Measurements from ENCODE around the gene ACSF3. TPM values are rescaled to one million over a fixed set of nuclear protein-coding genes. Genes with fewer than 3 reads are reported as not detected.

ACSF3 gene
- total RNA-seq, 1 donor from 2014 or later: 35.7 TPM

GRCh38 chr16:89130448-89130847, 36.8 kb downstream of the ACSF3 start:
- peaks cover 32% of the 10 kb centered on the region for H3K9me3 Mint-ChIP-seq

GRCh38 chr16:89131783-89132182, 38.1 kb downstream of the ACSF3 start:
- Mint-ChIP-seq H3K27me3 (ENCODE audit: low read depth) (no peaks in the 10 kb centered on the region), H3K4me3 (no peak overlapping the region), H3K9me3 (peaks cover 25% of the 10 kb centered on the region), H3K4me1 (no peaks in the 10 kb centered on the region), H3K27ac (no peak overlapping the region), H3K36me3 (peaks cover 43% of the 10 kb centered on the region)
- no peak for TF ChIP-seq CTCF (IDR thresholded peaks at IDR 0.05; ENCODE audit: unreplicated experiment)
- DNase-seq (ENCODE audit: low spot score in 2 of 2, unreplicated experiment in 2 of 2): no peak

More at GRCh38 chr16:89130448-89130847, 36.8 kb downstream of the ACSF3 start:
- Mint-ChIP-seq H3K4me3 (no peak overlapping the region), H3K27me3 (ENCODE audit: low read depth) (no peaks in the 10 kb centered on the region), H3K36me3 (peaks cover 51% of the 10 kb centered on the region), H3K27ac (no peak overlapping the region), H3K4me1 (no peaks in the 10 kb centered on the region)
- no peak for TF ChIP-seq CTCF (IDR thresholded peaks at IDR 0.05; ENCODE audit: unreplicated experiment)
- no peak for DNase-seq (ENCODE audit: low spot score in 2 of 2, unreplicated experiment in 2 of 2)

GRCh38 chr16:89132194-89133005, 38.7 kb downstream of the ACSF3 start:
- Mint-ChIP-seq H3K4me1 (no peaks in the 10 kb centered on the region), H3K9me3 (peaks cover 25% of the 10 kb centered on the region), H3K4me3 (no peak overlapping the region), H3K36me3 (peaks cover 38% of the 10 kb centered on the region), H3K27ac (no peak overlapping the region), H3K27me3 (ENCODE audit: low read depth) (no peaks in the 10 kb centered on the region)
- no peak for TF ChIP-seq CTCF (IDR thresholded peaks at IDR 0.05; ENCODE audit: unreplicated experiment)
- DNase-seq (ENCODE audit: low spot score in 2 of 2, unreplicated experiment in 2 of 2): peak in 1 of 2 experiments; percentile 9

GRCh38 chr16:89133457-89134127, 39.9 kb downstream of the ACSF3 start:
- Mint-ChIP-seq H3K27me3 (ENCODE audit: low read depth) (no peaks in the 10 kb centered on the region), H3K27ac (no peak overlapping the region), H3K36me3 (peaks cover 36% of the 10 kb centered on the region), H3K9me3 (peaks cover 24% of the 10 kb centered on the region), H3K4me3 (no peak overlapping the region), H3K4me1 (no peaks in the 10 kb centered on the region)
- no peak for DNase-seq (ENCODE audit: low spot score in 2 of 2, unreplicated experiment in 2 of 2)
- TF ChIP-seq CTCF (IDR thresholded peaks at IDR 0.05; ENCODE audit: unreplicated experiment): no peak

- no peaks in the 10 kb centered on the region for H3K4me1 Mint-ChIP-seq
- DNase-seq (ENCODE audit: low spot score in 2 of 2, unreplicated experiment in 2 of 2): no peak
- H3K36me3 Mint-ChIP-seq: peaks cover 30% of the 10 kb centered on the region
- no peaks in the 10 kb centered on the region for H3K27me3 Mint-ChIP-seq (ENCODE audit: low read depth)
- H3K9me3 Mint-ChIP-seq: peaks cover 18% of the 10 kb centered on the region
- H3K4me3 Mint-ChIP-seq: no peak overlapping the region
- no peak overlapping the region for H3K27ac Mint-ChIP-seq
- no peak for TF ChIP-seq CTCF (IDR thresholded peaks at IDR 0.05; ENCODE audit: unreplicated experiment)
Observed at GRCh38 chr16:89134269-89134668, 40.6 kb downstream of the ACSF3 start.
